Stimulated activated effector memory CD8-positive, alpha-beta T cell treated with anti-CD3 and anti-CD28 coated beads, Interleukin-12 subunit alpha, Interleukin-12 subunit beta, amount 100 ng/mL, for 72 hours (primary cell): ENCODE data around the gene DPF3.

Experiments used
- ATAC-seq: fragments of 150-1000 bp; cut with Tn5 transposase; 2 replicates; pipeline ENCODE4 v1.10.0; 2021
- DNase-seq, 2 donors: peaks; one replicate each; pipeline ENCODE4 v3.0.0; 2021 to 2022; ENCODE audit warnings: low spot score in 2 of 2
- H3K27ac Mint-ChIP-seq: one replicate; pipeline ENCODE4 v1.8.0; 2022; ENCODE audit warnings: mild to moderate bottlenecking, mixed read lengths
- H3K36me3 Mint-ChIP-seq: one replicate; pipeline ENCODE4 v1.8.0; 2022; ENCODE audit warnings: mild to moderate bottlenecking, mixed read lengths
- H3K4me1 Mint-ChIP-seq: one replicate; pipeline ENCODE4 v1.8.0; 2022; ENCODE audit warnings: mixed read lengths
- H3K4me3 Mint-ChIP-seq: one replicate; pipeline ENCODE4 v1.8.0; 2022; ENCODE audit warnings: mild to moderate bottlenecking, mixed read lengths
- H3K9me3 Mint-ChIP-seq: one replicate; pipeline ENCODE4 v1.8.0; 2022; ENCODE audit warnings: mixed read lengths

DPF3 gene

GRCh38 chr14:72916174-72916573, 22.3 kb upstream of the DPF3 start:
- H3K4me1 Mint-ChIP-seq = no peaks in the 10 kb centered on the region
- H3K4me3 Mint-ChIP-seq = no peak overlapping the region
- H3K27ac Mint-ChIP-seq = no peak overlapping the region
- H3K9me3 Mint-ChIP-seq = no peaks in the 10 kb centered on the region
- DNase-seq (no peak), ATAC-seq (no peak)
- H3K36me3 Mint-ChIP-seq = no peaks in the 10 kb centered on the region

GRCh38 chr14:72913809-72914208, 19.9 kb upstream of the DPF3 start:
- H3K4me3 Mint-ChIP-seq = no peak overlapping the region

GRCh38 chr14:72909163-72909562, 15.3 kb upstream of the DPF3 start:
- no peaks in the 10 kb centered on the region for H3K36me3 Mint-ChIP-seq
- no peak for DNase-seq
- ATAC-seq = peak; percentile 64
- H3K4me1 Mint-ChIP-seq = peaks cover 17% of the 10 kb centered on the region
- no peaks in the 10 kb centered on the region for H3K9me3 Mint-ChIP-seq
- H3K4me3 Mint-ChIP-seq = no peak overlapping the region
- no peak overlapping the region for H3K27ac Mint-ChIP-seq

More at GRCh38 chr14:72913809-72914208, 19.9 kb upstream of the DPF3 start:
- DNase-seq (no peak), ATAC-seq (no peak)
- Mint-ChIP-seq H3K4me1 (no peaks in the 10 kb centered on the region), H3K27ac (no peak overlapping the region), H3K9me3 (no peaks in the 10 kb centered on the region), H3K36me3 (no peaks in the 10 kb centered on the region)

- ATAC-seq = peak; percentile 55
Observed at GRCh38 chr14:72907886-72908285, 14.0 kb upstream of the DPF3 start.

GRCh38 chr14:72906879-72907278, 13.0 kb upstream of the DPF3 start:
- ATAC-seq (no peak), DNase-seq (no peak)
- Mint-ChIP-seq H3K4me3 (no peak overlapping the region), H3K9me3 (no peaks in the 10 kb centered on the region), H3K4me1 (peaks cover 17% of the 10 kb centered on the region), H3K27ac (no peak overlapping the region), H3K36me3 (no peaks in the 10 kb centered on the region)

More at GRCh38 chr14:72907886-72908285, 14.0 kb upstream of the DPF3 start:
- H3K9me3 Mint-ChIP-seq = no peaks in the 10 kb centered on the region
- H3K4me1 Mint-ChIP-seq = peaks cover 17% of the 10 kb centered on the region
- H3K4me3 Mint-ChIP-seq = no peak overlapping the region
- no peaks in the 10 kb centered on the region for H3K36me3 Mint-ChIP-seq
- no peak for DNase-seq
- no peak overlapping the region for H3K27ac Mint-ChIP-seq

- Mint-ChIP-seq H3K4me3 (no peak overlapping the region), H3K27ac (no peak overlapping the region), H3K36me3 (no peaks in the 10 kb centered on the region), H3K4me1 (peaks cover 17% of the 10 kb centered on the region), H3K9me3 (no peaks in the 10 kb centered on the region)
- ATAC-seq (no peak), DNase-seq (no peak)
Observed at GRCh38 chr14:72906316-72906715, 12.4 kb upstream of the DPF3 start.

- H3K4me1 Mint-ChIP-seq = peaks cover 17% of the 10 kb centered on the region
- no peak overlapping the region for H3K4me3 Mint-ChIP-seq
- no peaks in the 10 kb centered on the region for H3K9me3 Mint-ChIP-seq
- ATAC-seq (peak; percentile 70), DNase-seq (peak; percentile 40 to 75)
- no peak overlapping the region for H3K27ac Mint-ChIP-seq
- H3K36me3 Mint-ChIP-seq = no peaks in the 10 kb centered on the region
Observed at GRCh38 chr14:72904840-72905561, 11.1 kb upstream of the DPF3 start.

GRCh38 chr14:72904218-72904617, 10.3 kb upstream of the DPF3 start:
- Mint-ChIP-seq H3K9me3 (no peaks in the 10 kb centered on the region), H3K27ac (no peak overlapping the region), H3K4me3 (no peak overlapping the region), H3K4me1 (peaks cover 17% of the 10 kb centered on the region), H3K36me3 (no peaks in the 10 kb centered on the region)
- DNase-seq (no peak), ATAC-seq (no peak)

GRCh38 chr14:72903716-72904115, 9.8 kb upstream of the DPF3 start:
- H3K9me3 Mint-ChIP-seq = no peaks in the 10 kb centered on the region
- H3K4me1 Mint-ChIP-seq = peaks cover 17% of the 10 kb centered on the region

GRCh38 chr14:72902801-72903530, 9.1 kb upstream of the DPF3 start:
- Mint-ChIP-seq H3K4me3 (no peak overlapping the region), H3K27ac (no peak overlapping the region), H3K36me3 (no peaks in the 10 kb centered on the region), H3K4me1 (peaks cover 17% of the 10 kb centered on the region), H3K9me3 (no peaks in the 10 kb centered on the region)
- no peak for ATAC-seq
- DNase-seq = no peak

More at GRCh38 chr14:72903716-72904115, 9.8 kb upstream of the DPF3 start:
- H3K4me3 Mint-ChIP-seq = no peak overlapping the region
- no peaks in the 10 kb centered on the region for H3K36me3 Mint-ChIP-seq
- H3K27ac Mint-ChIP-seq = no peak overlapping the region
- no peak for ATAC-seq
- DNase-seq = no peak

GRCh38 chr14:72901361-72901760, 7.5 kb upstream of the DPF3 start:
- H3K9me3 Mint-ChIP-seq = no peaks in the 10 kb centered on the region
- peaks cover 10% of the 10 kb centered on the region for H3K4me1 Mint-ChIP-seq
- H3K4me3 Mint-ChIP-seq = no peak overlapping the region
- H3K36me3 Mint-ChIP-seq = no peaks in the 10 kb centered on the region
- no peak for ATAC-seq
- H3K27ac Mint-ChIP-seq = no peak overlapping the region
- DNase-seq = no peak

- H3K36me3 Mint-ChIP-seq = peaks cover 6% of the 10 kb centered on the region
- peaks cover 13% of the 10 kb centered on the region for H3K4me1 Mint-ChIP-seq
- DNase-seq (no peak), ATAC-seq (no peak)
- no peaks in the 10 kb centered on the region for H3K9me3 Mint-ChIP-seq
- no peak overlapping the region for H3K27ac Mint-ChIP-seq
- no peak overlapping the region for H3K4me3 Mint-ChIP-seq
Observed at GRCh38 chr14:72898448-72898847, 4.5 kb upstream of the DPF3 start.

GRCh38 chr14:72894623-72895378, 900 bp upstream of the DPF3 start:
- peak overlapping the region; percentile 85 for H3K4me3 Mint-ChIP-seq
- no peak for ATAC-seq
- no peak for DNase-seq
- no peak overlapping the region for H3K27ac Mint-ChIP-seq
- H3K4me1 Mint-ChIP-seq = peaks cover 25% of the 10 kb centered on the region
- no peaks in the 10 kb centered on the region for H3K9me3 Mint-ChIP-seq
- H3K36me3 Mint-ChIP-seq = peaks cover 15% of the 10 kb centered on the region

- Mint-ChIP-seq H3K4me1 (peaks cover 25% of the 10 kb centered on the region), H3K27ac (peak overlapping the region; percentile 42), H3K36me3 (peaks cover 15% of the 10 kb centered on the region), H3K9me3 (no peaks in the 10 kb centered on the region), H3K4me3 (peak overlapping the region; percentile 85)
- ATAC-seq = no peak
- no peak for DNase-seq
Observed at GRCh38 chr14:72894323-72894622, 372 bp upstream of the DPF3 start.

GRCh38 chr14:72892879-72893635, 844 bp downstream of the DPF3 start:
- Mint-ChIP-seq H3K4me3 (peak overlapping the region; percentile 85), H3K9me3 (no peaks in the 10 kb centered on the region), H3K4me1 (peaks cover 25% of the 10 kb centered on the region), H3K27ac (peak overlapping the region; percentile 12), H3K36me3 (peaks cover 15% of the 10 kb centered on the region)
- peak; percentile 31 for ATAC-seq
- DNase-seq = peak; percentile 20 to 67
